Measurements from ENCODE around the gene CHRNA9. TPM values are rescaled to one million over a fixed set of nuclear protein-coding genes. Genes with fewer than 3 reads are reported as not detected.

Gene CHRNA9
- total RNA-seq, 1 donor from 2014 or later: not detected

DNA sequence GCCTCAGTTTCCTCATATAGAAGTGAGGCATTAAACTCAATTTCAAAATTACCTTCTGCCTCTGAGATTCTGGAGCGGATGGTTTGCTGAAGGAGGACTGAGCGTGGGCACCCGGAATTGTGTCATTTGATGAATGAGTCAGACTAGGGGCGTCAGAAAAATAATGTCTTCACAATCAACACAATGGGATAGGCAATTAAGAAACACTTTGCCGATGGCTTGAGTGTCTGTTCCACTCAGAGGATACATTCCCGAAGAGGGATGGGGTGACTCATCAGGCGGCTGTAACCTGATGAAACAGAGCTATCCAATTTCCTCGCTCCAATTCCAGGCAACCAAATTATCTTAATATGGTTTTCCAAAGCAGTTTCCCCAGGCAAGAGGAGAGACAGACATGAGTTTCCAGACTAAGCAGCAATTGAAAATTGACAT, 1.2 kb upstream of the CHRNA9 start:
- Mint-ChIP-seq H3K9me3 (no peaks in the 10 kb centered on the region), H3K27ac (ENCODE audit: unreplicated experiment) (no peak overlapping the region), H3K27me3 (ENCODE audit: low read depth) (no peaks in the 10 kb centered on the region), H3K36me3 (ENCODE audit: low read depth) (no peaks in the 10 kb centered on the region), H3K4me1 (peaks cover 26% of the 10 kb centered on the region), H3K4me3 (no peak overlapping the region)
- no peak for DNase-seq (ENCODE audit: low read depth, low spot score)
- TF ChIP-seq, protein P1, sequence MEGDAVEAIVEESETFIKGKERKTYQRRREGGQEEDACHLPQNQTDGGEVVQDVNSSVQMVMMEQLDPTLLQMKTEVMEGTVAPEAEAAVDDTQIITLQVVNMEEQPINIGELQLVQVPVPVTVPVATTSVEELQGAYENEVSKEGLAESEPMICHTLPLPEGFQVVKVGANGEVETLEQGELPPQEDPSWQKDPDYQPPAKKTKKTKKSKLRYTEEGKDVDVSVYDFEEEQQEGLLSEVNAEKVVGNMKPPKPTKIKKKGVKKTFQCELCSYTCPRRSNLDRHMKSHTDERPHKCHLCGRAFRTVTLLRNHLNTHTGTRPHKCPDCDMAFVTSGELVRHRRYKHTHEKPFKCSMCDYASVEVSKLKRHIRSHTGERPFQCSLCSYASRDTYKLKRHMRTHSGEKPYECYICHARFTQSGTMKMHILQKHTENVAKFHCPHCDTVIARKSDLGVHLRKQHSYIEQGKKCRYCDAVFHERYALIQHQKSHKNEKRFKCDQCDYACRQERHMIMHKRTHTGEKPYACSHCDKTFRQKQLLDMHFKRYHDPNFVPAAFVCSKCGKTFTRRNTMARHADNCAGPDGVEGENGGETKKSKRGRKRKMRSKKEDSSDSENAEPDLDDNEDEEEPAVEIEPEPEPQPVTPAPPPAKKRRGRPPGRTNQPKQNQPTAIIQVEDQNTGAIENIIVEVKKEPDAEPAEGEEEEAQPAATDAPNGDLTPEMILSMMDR (conservative IDR thresholded peaks at IDR 0.05): no peak

DNA sequence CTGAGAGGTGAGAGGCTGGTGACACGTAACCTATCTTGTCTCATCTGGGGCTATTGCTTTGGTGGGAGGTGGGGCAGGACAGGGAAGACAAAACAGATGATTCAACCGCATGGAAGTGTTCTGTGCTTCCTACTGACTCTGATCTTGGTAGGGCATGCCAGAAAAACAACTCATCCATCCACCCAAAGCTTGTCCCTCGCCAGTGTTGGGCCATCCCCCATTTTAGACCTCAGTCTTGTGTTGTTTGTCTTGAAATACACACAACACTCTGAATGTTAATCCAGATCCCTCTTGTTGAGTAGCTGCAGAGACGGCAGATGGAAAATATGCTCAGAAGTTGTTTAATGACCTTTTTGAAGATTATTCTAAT, 377 bp downstream of the CHRNA9 start:
- no peak for DNase-seq (ENCODE audit: low read depth, low spot score)
- Mint-ChIP-seq H3K27ac (ENCODE audit: unreplicated experiment) (no peak overlapping the region), H3K36me3 (ENCODE audit: low read depth) (no peaks in the 10 kb centered on the region), H3K27me3 (ENCODE audit: low read depth) (no peaks in the 10 kb centered on the region), H3K4me3 (no peak overlapping the region), H3K4me1 (peaks cover 26% of the 10 kb centered on the region), H3K9me3 (peaks cover under 1% of the 10 kb centered on the region)
- TF ChIP-seq, protein P1 (conservative IDR thresholded peaks at IDR 0.05): no peak

DNA sequence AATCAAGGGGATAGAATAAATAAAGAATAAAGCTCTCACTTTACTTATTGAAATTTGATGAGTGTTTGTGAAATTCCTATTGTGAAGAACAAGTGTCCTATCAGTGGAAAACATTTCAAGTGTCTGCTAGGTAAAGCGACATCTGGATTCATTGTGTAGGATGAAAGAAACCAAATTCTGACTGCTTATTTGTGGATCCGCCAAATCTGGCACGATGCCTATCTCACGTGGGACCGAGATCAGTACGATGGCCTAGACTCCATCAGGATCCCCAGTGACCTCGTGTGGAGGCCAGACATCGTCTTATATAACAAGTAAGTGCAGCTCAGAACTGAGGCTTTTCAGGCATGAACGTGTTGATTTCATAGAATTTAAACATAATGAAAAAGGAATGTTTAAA, 1.9 kb downstream of the CHRNA9 start:
- peaks cover under 1% of the 10 kb centered on the region for H3K27me3 Mint-ChIP-seq (ENCODE audit: low read depth)
- no peak for DNase-seq (ENCODE audit: low read depth, low spot score)
- peaks cover 26% of the 10 kb centered on the region for H3K4me1 Mint-ChIP-seq
- TF ChIP-seq, protein P1 (conservative IDR thresholded peaks at IDR 0.05): no peak
- H3K4me3 Mint-ChIP-seq: no peak overlapping the region
- peaks cover under 1% of the 10 kb centered on the region for H3K36me3 Mint-ChIP-seq (ENCODE audit: low read depth)
- H3K27ac Mint-ChIP-seq (ENCODE audit: unreplicated experiment): no peak overlapping the region
- peaks cover 3% of the 10 kb centered on the region for H3K9me3 Mint-ChIP-seq

DNA sequence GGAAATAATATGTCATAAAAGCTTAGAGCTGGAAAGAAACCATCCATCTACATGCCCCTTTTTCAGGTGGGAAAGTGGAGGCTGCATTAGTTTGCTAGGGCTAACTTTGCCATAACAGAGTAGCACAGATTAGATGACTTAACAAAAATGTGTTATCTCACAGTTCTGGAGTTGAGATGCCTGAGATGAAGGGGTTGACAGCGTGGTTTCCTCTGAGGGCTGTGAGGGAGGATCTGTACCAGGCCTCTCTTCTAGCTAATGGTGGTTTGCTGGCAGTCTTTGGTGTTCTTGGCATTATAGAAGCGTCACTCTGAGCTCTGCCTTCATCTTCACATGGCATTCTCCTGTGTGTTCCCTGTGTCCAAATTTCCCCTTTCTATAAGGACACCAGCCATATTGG, 2.4 kb downstream of the CHRNA9 start:
- H3K9me3 Mint-ChIP-seq: peaks cover 7% of the 10 kb centered on the region
- no peak overlapping the region for H3K27ac Mint-ChIP-seq (ENCODE audit: unreplicated experiment)
- TF ChIP-seq, protein P1 (conservative IDR thresholded peaks at IDR 0.05): no peak

DNA sequence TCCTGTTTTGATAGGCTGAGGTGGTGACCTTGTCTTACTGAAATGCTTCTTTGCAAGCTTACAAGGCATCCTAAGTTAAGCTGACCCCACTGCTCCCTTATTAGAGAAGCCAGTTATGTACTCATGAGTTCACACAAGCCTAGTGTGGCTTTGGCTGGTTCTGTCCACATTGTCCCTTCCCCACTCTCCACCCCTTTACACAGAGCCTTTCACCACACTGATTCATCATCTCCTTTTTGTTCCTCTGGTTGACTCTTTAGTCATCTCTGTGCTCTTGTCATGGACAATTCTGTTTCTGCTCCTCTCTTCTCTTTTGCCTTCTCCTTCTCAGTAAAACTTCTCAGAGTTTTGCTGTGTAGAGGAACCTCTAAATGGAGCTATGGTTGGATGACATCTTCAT, 4.9 kb downstream of the CHRNA9 start:
- H3K4me1 Mint-ChIP-seq: peaks cover 9% of the 10 kb centered on the region
- DNase-seq (ENCODE audit: low read depth, low spot score): no peak
- TF ChIP-seq, protein P1 (conservative IDR thresholded peaks at IDR 0.05): no peak
- peaks cover 5% of the 10 kb centered on the region for H3K36me3 Mint-ChIP-seq (ENCODE audit: low read depth)
- no peak overlapping the region for H3K27ac Mint-ChIP-seq (ENCODE audit: unreplicated experiment)
- H3K27me3 Mint-ChIP-seq (ENCODE audit: low read depth): peaks cover 3% of the 10 kb centered on the region
- H3K9me3 Mint-ChIP-seq: peaks cover 8% of the 10 kb centered on the region
- no peak overlapping the region for H3K4me3 Mint-ChIP-seq

More for the DNA sequence above, 2.4 kb downstream of the CHRNA9 start:
- peaks cover 5% of the 10 kb centered on the region for H3K36me3 Mint-ChIP-seq (ENCODE audit: low read depth)
- peaks cover 26% of the 10 kb centered on the region for H3K4me1 Mint-ChIP-seq
- no peak for DNase-seq (ENCODE audit: low read depth, low spot score)
- peaks cover 3% of the 10 kb centered on the region for H3K27me3 Mint-ChIP-seq (ENCODE audit: low read depth)
- no peak overlapping the region for H3K4me3 Mint-ChIP-seq

DNA sequence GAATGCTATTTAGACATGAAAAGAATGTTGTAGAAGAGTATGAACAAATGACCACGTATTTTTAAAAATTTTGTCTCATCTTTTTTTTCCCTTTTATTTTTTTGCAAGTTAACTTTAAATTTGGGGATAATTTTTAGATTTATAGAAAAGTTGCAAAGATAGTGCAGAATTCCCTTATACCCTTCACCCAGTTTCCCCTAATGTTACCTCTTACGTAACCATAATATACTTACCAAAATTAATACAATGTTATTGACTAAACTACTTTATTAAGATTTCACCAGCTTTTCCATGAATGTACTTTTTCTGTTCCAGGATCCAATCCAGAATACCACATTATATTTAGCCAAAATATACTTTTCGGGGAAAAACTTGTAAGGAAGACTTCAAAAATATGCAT, 12.3 kb downstream of the CHRNA9 start:
- Mint-ChIP-seq H3K4me3 (no peak overlapping the region), H3K4me1 (no peaks in the 10 kb centered on the region), H3K9me3 (peaks cover 6% of the 10 kb centered on the region), H3K27ac (ENCODE audit: unreplicated experiment) (no peak overlapping the region), H3K27me3 (ENCODE audit: low read depth) (no peaks in the 10 kb centered on the region), H3K36me3 (ENCODE audit: low read depth) (peaks cover under 1% of the 10 kb centered on the region)
- no peak for DNase-seq (ENCODE audit: low read depth, low spot score)
- TF ChIP-seq, protein P1 (conservative IDR thresholded peaks at IDR 0.05): no peak

Measured in neural crest cell (in vitro differentiated cells).